ENCODE data around the gene TEKTIP1. TPM values are rescaled to one million over a fixed set of nuclear protein-coding genes. Genes with fewer than 3 reads are reported as not detected.

The TEKTIP1 gene
- polyA plus RNA-seq, 5 donors = 2.3 to 7.5 (median 4.6) TPM

- DNase-seq = no peak
These were observed 1.3 kb upstream of the TEKTIP1 start for GRCh38 chr19:3537438-3538240.

- DNase-seq = no peak
These were observed 580 bp upstream of the TEKTIP1 start for GRCh38 chr19:3538258-3538929.

- no peak for DNase-seq
These were observed 763 bp downstream of the TEKTIP1 start for GRCh38 chr19:3539756-3540118.

- no peak for DNase-seq
These were observed 4.4 kb downstream of the TEKTIP1 start for GRCh38 chr19:3543150-3544057.

- DNase-seq = no peak
These were observed 5.0 kb downstream of the TEKTIP1 start for GRCh38 chr19:3544058-3544376.

- DNase-seq = no peak
These were observed 6.0 kb downstream of the TEKTIP1 start for GRCh38 chr19:3544742-3545668.

- no peak for DNase-seq
These were observed 6.7 kb downstream of the TEKTIP1 start for GRCh38 chr19:3545669-3546034.

GRCh38 chr19:3546119-3546518 is 7.1 kb downstream of the TEKTIP1 start:
- DNase-seq = no peak

- no peak for DNase-seq
These were observed 8.3 kb downstream of the TEKTIP1 start for GRCh38 chr19:3547301-3547731.

GRCh38 chr19:3547767-3548282 is 8.9 kb downstream of the TEKTIP1 start:
- no peak for DNase-seq

- DNase-seq = no peak
These were observed 9.6 kb downstream of the TEKTIP1 start for GRCh38 chr19:3548606-3549005.

- no peak for DNase-seq
These were observed 10.8 kb downstream of the TEKTIP1 start for GRCh38 chr19:3549816-3550215.

GRCh38 chr19:3550947-3551791 is 12.2 kb downstream of the TEKTIP1 start:
- no peak for DNase-seq

- DNase-seq = no peak
These were observed 12.8 kb downstream of the TEKTIP1 start for GRCh38 chr19:3551792-3552095.

GRCh38 chr19:3554254-3555083 is 15.5 kb downstream of the TEKTIP1 start:
- DNase-seq = no peak

- no peak for DNase-seq
These were observed 16.9 kb downstream of the TEKTIP1 start for GRCh38 chr19:3555653-3556422.

GRCh38 chr19:3556423-3556977 is 17.5 kb downstream of the TEKTIP1 start:
- DNase-seq = no peak

- DNase-seq = no peak
These were observed 18.0 kb downstream of the TEKTIP1 start for GRCh38 chr19:3556978-3557460.
